ENCODE measurements around the gene RNF167. TPM values are rescaled to one million over a fixed set of nuclear protein-coding genes. Genes with fewer than 3 reads are reported as not detected.
A peak's percentile ranks its signal among the peaks of the same experiment; 100 is the strongest.
"Not testable (repeated sequence)": the region's sequence is repeated elsewhere in the genome, so short reads cannot be mapped to it uniquely, and the experiment has no call there.

RNF167 gene
- total and polyA plus RNA-seq, 8 donors, result 8.8 to 134 (median 52.8) TPM

- Histone ChIP-seq H3K27ac (peak overlapping the region in 2 of 5 donors; percentile 23 to 43), H3K4me3 (no peak overlapping the region), H3K9me3 (no peaks in the 10 kb centered on the region), H3K4me1 (peaks cover 9 to 18% (median 15%) of the 10 kb centered on the region in 4 donors), H3K36me3 (no peaks in the 10 kb centered on the region), H3K27me3 (peaks cover 0 to 8% (median 0%) of the 10 kb centered on the region in 3 donors)
- DNase-seq, result no peak
- intact Hi-C loops (cut with DNase I; ENCODE audit: low total_unique reads), result loop anchor here (10.0 kb wide), 1 partner anchor 66 kb away; no protein-coding TSS in a partner anchor
- 32 to 54% (median 49%) methylated on average over 10 of the region's 10 CpGs for WGBS, 5 donors
- TF ChIP-seq CTCF (IDR thresholded peaks at IDR 0.05), result no peak
- TF ChIP-seq POLR2A (IDR thresholded peaks at IDR 0.05), result no peak
- no peak for TF ChIP-seq POLR2AphosphoS5 (IDR thresholded peaks at IDR 0.05)
- no peak for TF ChIP-seq EP300 (IDR thresholded peaks at IDR 0.05)
These were observed 31.8 kb upstream of the RNF167 start for GRCh38 chr17:4908301-4908700.

GRCh38 chr17:4908711-4909496, 31.2 kb upstream of the RNF167 start:
- no peaks in the 10 kb centered on the region for H3K9me3 ChIP-seq
- no peak overlapping the region for H3K4me3 ChIP-seq
- peaks cover 0 to 5% (median 0%) of the 10 kb centered on the region in 3 donors for H3K27me3 ChIP-seq
- H3K4me1 ChIP-seq, result peaks cover 8 to 13% (median 9%) of the 10 kb centered on the region in 4 donors
- 12 to 19% (median 16%) methylated on average over 17 to 20 of the region's 20 CpGs for WGBS, 5 donors
- TF ChIP-seq CTCF (IDR thresholded peaks at IDR 0.05) (peak in 5 of 7 experiments; percentile 70 to 90 (median 85)), POLR2AphosphoS5 (IDR thresholded peaks at IDR 0.05) (peak in 2 of 3 donors; percentile 59 to 76), POLR2A (IDR thresholded peaks at IDR 0.05) (no peak), EP300 (IDR thresholded peaks at IDR 0.05) (no peak)
- H3K36me3 ChIP-seq, result no peaks in the 10 kb centered on the region
- H3K27ac ChIP-seq, result peak overlapping the region; percentile 24 to 64 (median 45)
- intact Hi-C loops (cut with DNase I; ENCODE audit: low total_unique reads), result loop anchor here (10.0 kb wide), 1 partner anchor 66 kb away; no protein-coding TSS in a partner anchor
- peak; percentile 92 to 95 for DNase-seq

- Histone ChIP-seq H3K9me3 (no peaks in the 10 kb centered on the region), H3K27me3 (no peaks in the 10 kb centered on the region), H3K36me3 (no peaks in the 10 kb centered on the region), H3K4me1 (peaks cover 5 to 9% (median 8%) of the 10 kb centered on the region in 4 donors), H3K4me3 (no peak overlapping the region), H3K27ac (no peak overlapping the region)
- DNase-seq, result no peak
- TF ChIP-seq POLR2AphosphoS5 (IDR thresholded peaks at IDR 0.05), result no peak
- intact Hi-C loops (cut with DNase I; ENCODE audit: low total_unique reads), result loop anchor here (10.0 kb wide), 1 partner anchor 151 kb away; no protein-coding TSS in a partner anchor
- WGBS, 5 donors, result 51 to 78% (median 65%) methylated on average over 1 of the region's 1 CpG
These were observed 26.1 kb upstream of the RNF167 start for GRCh38 chr17:4913994-4914393.

- not testable (repeated sequence) for H3K27me3 ChIP-seq, H3K36me3 ChIP-seq, DNase-seq, H3K27ac ChIP-seq, H3K4me3 ChIP-seq, H3K9me3 ChIP-seq, H3K4me1 ChIP-seq
- WGBS, 5 donors, result 87 to 96% (median 91%) methylated on average over 4 of the region's 4 CpGs
- intact Hi-C loops (cut with DNase I; ENCODE audit: low total_unique reads), result loop anchor here (10.0 kb wide), 1 partner anchor 150 kb away; no protein-coding TSS in a partner anchor
These were observed 25.5 kb upstream of the RNF167 start for GRCh38 chr17:4914551-4914950.

GRCh38 chr17:4919511-4920047, 20.5 kb upstream of the RNF167 start:
- no peaks in the 10 kb centered on the region for H3K4me1 ChIP-seq
- WGBS, 5 donors, result 68 to 76% (median 73%) methylated on average over 8 of the region's 8 CpGs
- no peaks in the 10 kb centered on the region for H3K27me3 ChIP-seq
- H3K27ac ChIP-seq, result no peak overlapping the region
- TF ChIP-seq POLR2AphosphoS5 (IDR thresholded peaks at IDR 0.05), result no peak
- no peak for TF ChIP-seq EP300 (IDR thresholded peaks at IDR 0.05)
- TF ChIP-seq POLR2A (IDR thresholded peaks at IDR 0.05), result no peak
- no peak for TF ChIP-seq CTCF (IDR thresholded peaks at IDR 0.05)
- no peaks in the 10 kb centered on the region for H3K36me3 ChIP-seq
- no peak overlapping the region for H3K4me3 ChIP-seq
- intact Hi-C loops (cut with DNase I; ENCODE audit: low total_unique reads), result loop anchor here (10.0 kb wide), 1 partner anchor 145 kb away; no protein-coding TSS in a partner anchor
- no peaks in the 10 kb centered on the region for H3K9me3 ChIP-seq
- DNase-seq, result no peak
